Suppressor macrophage (primary cell): Measurements from ENCODE around the gene CHRNA4.
"Not testable (repeated sequence)": the region's sequence is repeated elsewhere in the genome, so short reads cannot be mapped to it uniquely, and the experiment has no call there.

ENCODE experiments used
- DNase-seq, 4 experiments: peaks; one replicate each; pipeline ENCODE4 v3.0.0-alpha.2; 2020 to 2022

The CHRNA4 gene

GRCh38 chr20:63397946-63398450 is 36.8 kb upstream of the CHRNA4 start:
- no peak for DNase-seq

- DNase-seq, result no peak
Measured at GRCh38 chr20:63397155-63397843, 36.1 kb upstream of the CHRNA4 start.

- no peak for DNase-seq
Measured at GRCh38 chr20:63396300-63396699, 35.2 kb upstream of the CHRNA4 start.

GRCh38 chr20:63395723-63396122 is 34.6 kb upstream of the CHRNA4 start:
- DNase-seq, result no peak

- no peak for DNase-seq
Measured at GRCh38 chr20:63394920-63395455, 33.8 kb upstream of the CHRNA4 start.

GRCh38 chr20:63394069-63394919 is 33.1 kb upstream of the CHRNA4 start:
- DNase-seq, result peak in 1 of 4 experiments; percentile 14

GRCh38 chr20:63393566-63393965 is 32.4 kb upstream of the CHRNA4 start:
- DNase-seq, result no peak

GRCh38 chr20:63392465-63393365 is 31.6 kb upstream of the CHRNA4 start:
- DNase-seq, result peak in 1 of 4 experiments; percentile 13

- DNase-seq, result no peak
Measured at GRCh38 chr20:63387917-63388316, 26.8 kb upstream of the CHRNA4 start.

- no peak for DNase-seq
Measured at GRCh38 chr20:63387393-63387792, 26.2 kb upstream of the CHRNA4 start.

GRCh38 chr20:63386491-63386890 is 25.3 kb upstream of the CHRNA4 start:
- DNase-seq, result no peak

- no peak for DNase-seq
Measured at GRCh38 chr20:63385819-63386218, 24.7 kb upstream of the CHRNA4 start.

- DNase-seq, result no peak
Measured at GRCh38 chr20:63384336-63384735, 23.2 kb upstream of the CHRNA4 start.

GRCh38 chr20:63383556-63383955 is 22.4 kb upstream of the CHRNA4 start:
- DNase-seq, result no peak

- no peak for DNase-seq
Measured at GRCh38 chr20:63382551-63383300, 21.6 kb upstream of the CHRNA4 start.

GRCh38 chr20:63381781-63382431 is 20.8 kb upstream of the CHRNA4 start:
- peak; percentile 11 to 50 (median 25) for DNase-seq

- no peak for DNase-seq
Measured at GRCh38 chr20:63380346-63380870, 19.3 kb upstream of the CHRNA4 start.

GRCh38 chr20:63379872-63380271 is 18.7 kb upstream of the CHRNA4 start:
- DNase-seq, result not testable (repeated sequence)

- DNase-seq, result no peak
Measured at GRCh38 chr20:63379296-63379695, 18.1 kb upstream of the CHRNA4 start.

- DNase-seq, result no peak
Measured at GRCh38 chr20:63378626-63379025, 17.5 kb upstream of the CHRNA4 start.

GRCh38 chr20:63377951-63378381 is 16.8 kb upstream of the CHRNA4 start:
- no peak for DNase-seq
